ENCODE measurements around the gene CHMP1A.

Gene CHMP1A

GRCh38 chr16:89602952-89603590 lies 54.4 kb downstream of the CHMP1A start:
- no peak for DNase-seq (ENCODE audit: low spot score)

- no peak for DNase-seq (ENCODE audit: low spot score)
Measured at GRCh38 chr16:89602273-89602951, 55.1 kb downstream of the CHMP1A start.

GRCh38 chr16:89601906-89602272 lies 55.6 kb downstream of the CHMP1A start:
- no peak for DNase-seq (ENCODE audit: low spot score)

GRCh38 chr16:89600956-89601355 lies 56.6 kb downstream of the CHMP1A start:
- DNase-seq (ENCODE audit: low spot score): no peak

- DNase-seq (ENCODE audit: low spot score): no peak
Measured at GRCh38 chr16:89600427-89600826, 57.1 kb downstream of the CHMP1A start.

GRCh38 chr16:89599902-89600301 lies 57.6 kb downstream of the CHMP1A start:
- DNase-seq (ENCODE audit: low spot score): no peak

- DNase-seq (ENCODE audit: low spot score): no peak
Measured at GRCh38 chr16:89599451-89599858, 58.1 kb downstream of the CHMP1A start.

GRCh38 chr16:89598199-89598598 lies 59.3 kb downstream of the CHMP1A start:
- DNase-seq (ENCODE audit: low spot score): no peak

- no peak for DNase-seq (ENCODE audit: low spot score)
Measured at GRCh38 chr16:89596957-89597649, 60.4 kb downstream of the CHMP1A start.

- no peak for DNase-seq (ENCODE audit: low spot score)
Measured at GRCh38 chr16:89596061-89596689, 61.3 kb downstream of the CHMP1A start.

- DNase-seq (ENCODE audit: low spot score): no peak
Measured at GRCh38 chr16:89595330-89596060, 62.0 kb downstream of the CHMP1A start.
